Measurements from ENCODE around the gene S100Z. TPM values are rescaled to one million over a fixed set of nuclear protein-coding genes. Genes with fewer than 3 reads are reported as not detected.

Gene S100Z
- total RNA-seq, 1 experiment from 2014 or later, result not detected

GRCh38 chr5:76952795-76953536 is 103.2 kb downstream of the S100Z start, which contains the start of gene CRHBP:
CRHBP (plus strand) TSS chr5:76953045; CDS start chr5:76953135, 90 bp downstream.
- no peak for DNase-seq (ENCODE audit: low spot score)

DNA sequence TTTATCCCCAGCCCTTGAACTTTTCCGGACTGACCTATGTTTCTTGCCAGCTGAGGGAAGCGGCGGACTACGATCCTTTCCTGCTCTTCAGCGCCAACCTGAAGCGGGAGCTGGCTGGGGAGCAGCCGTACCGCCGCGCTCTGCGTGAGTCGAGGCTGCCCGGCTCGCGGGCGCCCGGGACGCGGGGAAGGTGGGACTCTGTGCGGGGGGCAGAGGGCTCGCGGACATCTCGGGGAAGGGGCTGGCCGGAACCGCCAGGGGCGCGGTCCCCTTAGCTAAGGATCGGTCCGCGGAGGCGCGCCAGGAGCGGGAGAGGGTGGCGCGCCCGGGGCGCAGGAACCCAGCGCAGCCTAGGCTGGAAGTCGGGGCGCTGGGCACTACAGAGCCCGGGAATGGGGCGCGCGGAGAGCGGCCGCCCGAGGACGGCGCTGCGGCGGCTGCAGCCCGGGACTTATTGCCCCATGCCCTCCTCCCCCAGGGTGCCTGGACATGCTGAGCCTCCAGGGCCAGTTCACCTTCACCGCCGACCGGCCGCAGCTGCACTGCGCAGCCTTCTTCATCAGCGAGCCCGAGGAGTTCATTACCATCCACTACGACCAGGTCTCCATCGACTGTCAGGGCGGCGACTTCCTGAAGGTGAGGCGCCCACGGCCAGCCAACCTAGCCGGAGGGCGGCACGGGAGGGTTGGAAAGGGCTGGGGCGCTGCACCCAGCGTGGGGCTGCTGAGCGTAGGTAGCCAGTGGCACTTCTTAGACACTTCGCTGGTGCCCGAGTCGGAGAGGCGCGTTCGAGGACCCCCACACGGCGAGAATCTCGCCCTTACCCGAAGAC is 104.0 kb downstream of the S100Z start:
- DNase-seq (ENCODE audit: low spot score), result no peak

DNA sequence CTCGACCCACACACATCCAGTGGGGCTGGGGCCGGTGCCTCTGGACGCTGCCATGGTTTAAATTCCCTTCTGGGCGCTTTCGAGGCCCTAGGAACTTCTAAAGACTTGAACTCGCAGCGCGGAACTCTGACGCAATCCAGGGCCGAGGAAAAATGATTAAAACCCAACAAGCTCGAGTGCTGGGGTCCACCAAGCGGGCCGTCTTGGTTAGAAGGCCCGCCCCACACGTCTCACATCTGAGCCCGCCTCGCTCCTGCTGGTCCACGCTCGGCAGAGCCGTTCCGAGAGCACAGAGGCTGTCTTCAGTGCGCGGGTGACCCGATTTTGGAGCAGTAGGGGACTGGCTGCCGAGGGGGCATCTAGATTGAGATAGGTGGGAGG is 104.6 kb downstream of the S100Z start:
- no peak for DNase-seq (ENCODE audit: low spot score)

DNA sequence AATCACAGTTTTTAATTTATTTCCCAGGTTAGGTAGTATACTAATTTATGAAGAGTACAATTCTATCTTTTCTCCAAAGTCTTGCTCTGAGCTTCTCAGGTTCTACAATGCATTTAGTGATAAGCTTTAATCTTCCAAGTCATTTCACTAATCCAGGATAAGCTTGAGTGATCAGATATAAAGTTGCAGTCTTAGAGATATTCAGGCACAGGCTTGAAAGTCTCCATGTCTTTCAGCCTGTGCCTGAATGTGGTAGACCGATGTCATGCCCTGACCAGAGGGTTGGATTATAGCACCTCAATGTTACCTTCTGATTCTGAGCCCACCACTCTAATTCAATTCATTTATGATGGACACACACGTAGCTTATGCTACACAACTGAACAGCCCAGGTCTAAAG is 106.2 kb downstream of the S100Z start:
- no peak for DNase-seq (ENCODE audit: low spot score)

DNA sequence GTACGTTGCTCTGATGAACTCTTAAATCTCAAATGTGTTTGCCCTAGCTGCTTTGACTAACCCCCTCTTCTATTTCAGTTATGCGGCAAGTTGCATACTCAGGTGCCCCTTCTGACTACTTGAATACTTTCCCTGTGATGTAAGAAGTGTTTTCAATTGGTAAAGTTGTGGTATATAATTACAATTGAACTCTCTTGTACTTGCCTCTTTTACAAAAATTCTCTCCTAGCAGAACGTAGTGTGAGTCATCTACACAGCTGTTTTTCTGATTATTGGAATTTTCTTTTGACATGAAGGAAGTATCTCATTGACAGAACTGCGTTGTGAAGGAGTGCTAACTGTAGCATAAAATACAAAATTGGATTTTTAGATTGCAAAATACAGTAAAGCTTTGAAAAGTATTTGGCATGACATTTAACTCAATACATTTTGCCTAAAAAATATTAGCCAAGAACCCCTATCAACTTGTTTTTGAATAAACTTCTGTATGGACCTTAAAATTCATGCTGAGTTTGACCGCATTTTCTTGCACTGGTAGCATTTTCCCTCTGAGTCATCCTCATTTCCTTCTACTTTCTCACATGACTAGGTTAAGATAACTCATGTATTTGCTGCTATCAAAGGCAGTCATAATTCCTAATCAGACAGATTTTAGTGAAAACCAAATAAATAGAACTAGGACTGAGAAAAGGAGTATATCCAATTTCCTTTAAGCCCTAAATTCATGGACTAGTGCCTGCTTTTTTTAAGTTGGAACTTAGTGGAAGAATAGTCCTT is 109.4 kb downstream of the S100Z start:
- DNase-seq (ENCODE audit: low spot score), result no peak

GRCh38 chr5:76960004-76960625 is 110.3 kb downstream of the S100Z start:
- no peak for DNase-seq (ENCODE audit: low spot score)

GRCh38 chr5:76964060-76964459 is 114.2 kb downstream of the S100Z start:
- DNase-seq (ENCODE audit: low spot score), result no peak

Small RNA genes within 50 kb of the gene (small RNA-seq; reads per million reads assigned to genes)
- gene RN7SL208P (not detected), gene RNU6ATAC36P (not detected)

Other genes with a start within 250 kb of the S100Z start
- 0.34 and 0.38 TPM in 2 replicates for gene F2RL2, start 226.6 kb upstream of the S100Z start, total RNA-seq (2014; rRNA removed; shearing (Covaris generic))
- 30.3 and 43.6 TPM in 2 replicates for gene F2R, start 133.9 kb upstream of the S100Z start, total RNA-seq (2014; rRNA removed; shearing (Covaris generic))
- gene F2RL1, start 31.0 kb upstream of the S100Z start, total RNA-seq (2014; rRNA removed; shearing (Covaris generic)), result 52.8 and 61.7 TPM in 2 replicates
- not detected in 2 replicates for gene CRHBP, start 103.0 kb downstream of the S100Z start, total RNA-seq (2014; rRNA removed; shearing (Covaris generic))
- 28.1 and 37.5 TPM in 2 replicates for gene AGGF1, start 180.4 kb downstream of the S100Z start, total RNA-seq (2014; rRNA removed; shearing (Covaris generic))
- 2.6 and 3.6 TPM in 2 replicates for gene ZBED3, start 237.3 kb downstream of the S100Z start, total RNA-seq (2014; rRNA removed; shearing (Covaris generic))